Peyer's patch (tissue), 4 donors: Measurements from ENCODE around the gene CDKN3. TPM values are rescaled to one million over a fixed set of nuclear protein-coding genes. Genes with fewer than 3 reads are reported as not detected.
"Not testable (repeated sequence)": the region's sequence is repeated elsewhere in the genome, so short reads cannot be mapped to it uniquely, and the experiment has no call there.

Experiments used
- DNase-seq, 3 donors: peaks; one replicate each; pipeline ENCODE4 v3.0.0-alpha.2; 2017 to 2019
- H3K27ac ChIP-seq, 4 donors: fragments of 200-600 bp; sonication (generic); one replicate each; pipeline ENCODE4 v1.5.1; 2016 to 2019
- H3K27me3 ChIP-seq, 2 donors: fragments of 200-600 bp; sonication (generic); one replicate each; pipeline ENCODE4 v1.5.1; 2019
- H3K36me3 ChIP-seq, 3 donors: fragments of 200-600 bp; sonication (generic); one replicate each; pipeline ENCODE4 v1.5.1; 2016 to 2019
- H3K4me1 ChIP-seq, 4 donors: fragments of 200-600 bp; sonication (generic); one replicate each; pipeline ENCODE4 v1.5.1; 2016 to 2019
- H3K4me3 ChIP-seq, 4 donors: fragments of 200-600 bp; sonication (generic); 1 replicate in 3 of 4; 2 replicates in 1 of 4; pipeline ENCODE4 v1.5.1; 2016 to 2019; ENCODE audit warnings: mild to moderate bottlenecking in 1 of 4
- H3K9me3 ChIP-seq, 4 donors: fragments of 200-600 bp; sonication (generic); one replicate each; pipeline ENCODE4 v1.5.1; 2016 to 2019; ENCODE audit warnings: mild to moderate bottlenecking in 1 of 4
- CTCF ChIP-seq, 6 experiments: fragments of 450-650 bp in 4 of 6; fragments of 200-600 bp in 2 of 6; sonication (generic) in 1 of 6; IDR thresholded peaks; one replicate each; pipeline ENCODE4 v1.5.1; 2017 to 2019; ENCODE audit warnings: antibody characterized with exemption in 6 of 6, mild to moderate bottlenecking in 3 of 6, moderate library complexity in 1 of 6
- POLR2A ChIP-seq, 2 donors: fragments of 450-650 bp; IDR thresholded peaks; one replicate each; pipeline ENCODE4 v1.5.1; 2017; ENCODE audit warnings: antibody characterized with exemption in 2 of 2, mild to moderate bottlenecking in 2 of 2, moderate library complexity in 2 of 2
- total RNA-seq, 4 donors: library from RNA; depleted of rRNA; stranded (reverse); fragments of >200 nt; gene quantifications; one replicate each; pipeline ENCODE4 v1.1.0, GENCODE V29; 2016

Gene CDKN3
- total RNA-seq, 4 donors from 2014 or later, result 1.6 to 7.4 (median 4.3) TPM

GRCh38 chr14:54377501-54377900 lies 19.3 kb upstream of the CDKN3 start:
- H3K4me3 ChIP-seq, result no peak overlapping the region
- no peaks in the 10 kb centered on the region for H3K9me3 ChIP-seq
- H3K36me3 ChIP-seq, result no peaks in the 10 kb centered on the region
- TF ChIP-seq CTCF (IDR thresholded peaks at IDR 0.05) (no peak), POLR2A (IDR thresholded peaks at IDR 0.05) (no peak)
- no peaks in the 10 kb centered on the region for H3K27me3 ChIP-seq
- no peaks in the 10 kb centered on the region for H3K4me1 ChIP-seq
- H3K27ac ChIP-seq, result no peak overlapping the region
- DNase-seq, result no peak

- not testable (repeated sequence) for H3K36me3 ChIP-seq, H3K4me3 ChIP-seq, H3K9me3 ChIP-seq, H3K27ac ChIP-seq, DNase-seq, H3K27me3 ChIP-seq, H3K4me1 ChIP-seq
Measured at GRCh38 chr14:54378893-54379292, 17.9 kb upstream of the CDKN3 start.

GRCh38 chr14:54380558-54380957 lies 16.2 kb upstream of the CDKN3 start:
- H3K27ac ChIP-seq, H3K4me3 ChIP-seq: not testable (repeated sequence)

GRCh38 chr14:54381821-54382220 lies 15.0 kb upstream of the CDKN3 start:
- no peaks in the 10 kb centered on the region for H3K27me3 ChIP-seq

More at GRCh38 chr14:54380558-54380957, 16.2 kb upstream of the CDKN3 start:
- H3K4me1 ChIP-seq, H3K27me3 ChIP-seq, H3K36me3 ChIP-seq, DNase-seq, H3K9me3 ChIP-seq: not testable (repeated sequence)

GRCh38 chr14:54383835-54384234 lies 13.0 kb upstream of the CDKN3 start:
- H3K27ac ChIP-seq, result no peak overlapping the region
- no peaks in the 10 kb centered on the region for H3K9me3 ChIP-seq
- TF ChIP-seq CTCF (IDR thresholded peaks at IDR 0.05), result no peak
- TF ChIP-seq POLR2A (IDR thresholded peaks at IDR 0.05), result no peak
- no peaks in the 10 kb centered on the region for H3K4me1 ChIP-seq
- H3K4me3 ChIP-seq, result no peak overlapping the region
- no peaks in the 10 kb centered on the region for H3K27me3 ChIP-seq
- H3K36me3 ChIP-seq, result no peaks in the 10 kb centered on the region
- no peak for DNase-seq

More at GRCh38 chr14:54381821-54382220, 15.0 kb upstream of the CDKN3 start:
- no peaks in the 10 kb centered on the region for H3K36me3 ChIP-seq
- TF ChIP-seq POLR2A (IDR thresholded peaks at IDR 0.05) (no peak), CTCF (IDR thresholded peaks at IDR 0.05) (no peak)
- H3K4me3 ChIP-seq, result no peak overlapping the region
- H3K9me3 ChIP-seq, result no peaks in the 10 kb centered on the region
- no peak overlapping the region for H3K27ac ChIP-seq
- DNase-seq, result no peak
- no peaks in the 10 kb centered on the region for H3K4me1 ChIP-seq

GRCh38 chr14:54385556-54385955 lies 11.3 kb upstream of the CDKN3 start:
- TF ChIP-seq CTCF (IDR thresholded peaks at IDR 0.05), result no peak
- no peak for TF ChIP-seq POLR2A (IDR thresholded peaks at IDR 0.05)
- H3K27me3 ChIP-seq, result no peaks in the 10 kb centered on the region
- no peak for DNase-seq
- no peaks in the 10 kb centered on the region for H3K9me3 ChIP-seq
- no peaks in the 10 kb centered on the region for H3K36me3 ChIP-seq
- H3K4me3 ChIP-seq, result no peak overlapping the region
- H3K4me1 ChIP-seq, result no peaks in the 10 kb centered on the region
- no peak overlapping the region for H3K27ac ChIP-seq

- Histone ChIP-seq H3K27ac (peak overlapping the region in 2 of 4 donors; percentile 21 to 51), H3K4me3 (no peak overlapping the region), H3K9me3 (no peaks in the 10 kb centered on the region), H3K4me1 (no peaks in the 10 kb centered on the region), H3K27me3 (no peaks in the 10 kb centered on the region), H3K36me3 (no peaks in the 10 kb centered on the region)
- DNase-seq, result peak in 2 of 3 donors; percentile 68 to 84
- no peak for TF ChIP-seq POLR2A (IDR thresholded peaks at IDR 0.05)
- TF ChIP-seq CTCF (IDR thresholded peaks at IDR 0.05), result no peak
Measured at GRCh38 chr14:54387328-54387727, 9.5 kb upstream of the CDKN3 start.
